Measurements from ENCODE around the gene ATF7IP.
"Not testable (repeated sequence)": the region's sequence is repeated elsewhere in the genome, so short reads cannot be mapped to it uniquely, and the experiment has no call there.

Gene ATF7IP

GRCh38 chr12:14403293-14403692, 37.8 kb downstream of the ATF7IP start:
- Histone ChIP-seq H3K9me3 (ENCODE audit: severe bottlenecking) (no peaks in the 10 kb centered on the region), H3K4me3 (ENCODE audit: severe bottlenecking) (no peak overlapping the region), H3K27ac (ENCODE audit: poor library complexity, severe bottlenecking) (no peak overlapping the region), H3K4me1 (ENCODE audit: insufficient read depth, poor library complexity, severe bottlenecking) (peaks cover 13% of the 10 kb centered on the region), H3K27me3 (ENCODE audit: insufficient read depth, poor library complexity, severe bottlenecking) (no peaks in the 10 kb centered on the region), H3K36me3 (ENCODE audit: low read depth) (no peaks in the 10 kb centered on the region)
- ATAC-seq (ENCODE audit: low read depth): no peak
- DNase-seq (ENCODE audit: low spot score): no peak
- no peak for TF ChIP-seq CTCF (IDR thresholded peaks at IDR 0.05; ENCODE audit: poor library complexity, severe bottlenecking)

DNA sequence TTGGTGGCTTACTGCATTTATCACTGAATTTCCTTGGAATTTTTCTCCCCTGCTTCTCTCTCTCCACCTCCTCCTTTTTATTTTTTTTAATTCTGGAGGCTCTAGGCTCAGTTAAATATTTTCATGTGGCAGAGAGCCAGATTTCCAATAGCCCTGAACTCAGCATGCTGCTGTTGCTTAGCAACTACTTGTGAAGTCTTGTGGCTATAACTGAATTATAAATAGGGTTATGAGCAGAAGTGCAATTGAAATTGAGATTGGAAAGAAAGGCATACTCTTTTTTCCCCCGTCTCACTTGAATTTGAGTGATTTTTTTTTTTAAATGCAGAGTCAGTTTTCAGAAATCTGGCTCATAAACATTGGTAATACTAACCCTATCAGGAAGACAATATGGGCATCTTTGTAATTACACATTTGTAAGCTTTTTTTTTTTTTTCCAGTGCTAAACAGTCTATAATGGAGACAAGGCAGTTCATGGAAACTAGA, 38.3 kb downstream of the ATF7IP start:
- Histone ChIP-seq H3K9me3 (ENCODE audit: severe bottlenecking) (no peaks in the 10 kb centered on the region), H3K4me1 (ENCODE audit: insufficient read depth, poor library complexity, severe bottlenecking) (peaks cover 13% of the 10 kb centered on the region), H3K27me3 (ENCODE audit: insufficient read depth, poor library complexity, severe bottlenecking) (no peaks in the 10 kb centered on the region), H3K4me3 (ENCODE audit: severe bottlenecking) (no peak overlapping the region), H3K27ac (ENCODE audit: poor library complexity, severe bottlenecking) (no peak overlapping the region), H3K36me3 (ENCODE audit: low read depth) (no peaks in the 10 kb centered on the region)
- no peak for TF ChIP-seq CTCF (IDR thresholded peaks at IDR 0.05; ENCODE audit: poor library complexity, severe bottlenecking)
- DNase-seq (ENCODE audit: low spot score) (no peak), ATAC-seq (ENCODE audit: low read depth) (no peak)

GRCh38 chr12:14405407-14405806, 39.9 kb downstream of the ATF7IP start:
- not testable (repeated sequence) for H3K36me3 ChIP-seq (ENCODE audit: low read depth); DNase-seq (ENCODE audit: low spot score); H3K27me3 ChIP-seq (ENCODE audit: insufficient read depth, poor library complexity, severe bottlenecking); H3K4me1 ChIP-seq (ENCODE audit: insufficient read depth, poor library complexity, severe bottlenecking); H3K27ac ChIP-seq (ENCODE audit: poor library complexity, severe bottlenecking); H3K4me3 ChIP-seq (ENCODE audit: severe bottlenecking); ATAC-seq (ENCODE audit: low read depth); H3K9me3 ChIP-seq (ENCODE audit: severe bottlenecking)

DNA sequence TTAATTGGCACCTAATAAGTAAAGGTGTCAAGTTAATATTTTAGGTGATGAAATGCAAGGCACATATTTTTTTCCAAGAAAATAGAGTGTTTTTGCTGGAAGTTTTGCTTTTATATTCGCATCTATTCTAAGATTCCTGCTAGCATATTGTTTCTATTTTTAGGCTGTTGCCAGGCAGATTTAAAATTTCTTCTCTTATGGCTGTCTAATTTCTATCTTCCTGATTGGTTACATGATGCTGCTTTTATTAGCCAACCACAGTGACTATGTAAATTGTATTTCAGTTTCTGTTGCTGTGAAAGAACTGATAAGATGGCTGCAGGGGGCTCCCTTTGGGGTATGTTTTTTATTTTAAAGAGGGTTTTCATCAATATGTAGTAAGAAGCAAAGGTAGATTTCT, 42.7 kb downstream of the ATF7IP start:
- Histone ChIP-seq H3K4me3 (ENCODE audit: severe bottlenecking) (no peak overlapping the region), H3K9me3 (ENCODE audit: severe bottlenecking) (no peaks in the 10 kb centered on the region), H3K36me3 (ENCODE audit: low read depth) (no peaks in the 10 kb centered on the region), H3K27ac (ENCODE audit: poor library complexity, severe bottlenecking) (no peak overlapping the region), H3K27me3 (ENCODE audit: insufficient read depth, poor library complexity, severe bottlenecking) (no peaks in the 10 kb centered on the region), H3K4me1 (ENCODE audit: insufficient read depth, poor library complexity, severe bottlenecking) (peaks cover 15% of the 10 kb centered on the region)
- ATAC-seq (ENCODE audit: low read depth): no peak
- no peak for TF ChIP-seq CTCF (IDR thresholded peaks at IDR 0.05; ENCODE audit: poor library complexity, severe bottlenecking)
- DNase-seq (ENCODE audit: low spot score): no peak

DNA sequence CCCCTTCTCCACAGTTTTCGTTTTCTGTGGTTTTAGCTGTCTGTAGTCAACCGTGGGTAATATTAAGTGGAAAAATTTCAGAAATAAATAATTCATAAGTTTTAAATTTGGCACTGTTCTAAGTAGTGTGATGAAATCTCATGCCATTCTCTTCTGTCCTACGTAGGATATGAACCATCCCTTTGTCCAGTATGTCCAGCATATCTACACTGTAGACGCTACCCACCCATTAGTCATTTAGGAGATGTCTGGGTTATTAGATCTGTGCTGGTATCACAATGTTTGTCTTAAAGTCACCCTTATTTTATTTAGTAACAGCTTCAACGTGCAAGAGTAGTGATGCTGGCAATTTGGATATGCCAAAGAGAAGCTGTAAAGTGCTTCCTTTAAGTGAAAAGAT, 44.7 kb downstream of the ATF7IP start:
- Histone ChIP-seq H3K9me3 (ENCODE audit: severe bottlenecking) (no peaks in the 10 kb centered on the region), H3K27me3 (ENCODE audit: insufficient read depth, poor library complexity, severe bottlenecking) (no peaks in the 10 kb centered on the region), H3K27ac (ENCODE audit: poor library complexity, severe bottlenecking) (peak overlapping the region; percentile 13), H3K4me3 (ENCODE audit: severe bottlenecking) (no peak overlapping the region), H3K4me1 (ENCODE audit: insufficient read depth, poor library complexity, severe bottlenecking) (peaks cover 8% of the 10 kb centered on the region), H3K36me3 (ENCODE audit: low read depth) (no peaks in the 10 kb centered on the region)
- no peak for TF ChIP-seq CTCF (IDR thresholded peaks at IDR 0.05; ENCODE audit: poor library complexity, severe bottlenecking)
- DNase-seq (ENCODE audit: low spot score) (no peak), ATAC-seq (ENCODE audit: low read depth) (peak; percentile 38; the same call in 1 of the 3 replicates)
